SK-N-MC (cell line): Measurements from ENCODE around the gene NHP2.

Experiments used
- EZH2 ChIP-seq: fragments of 200-600 bp; sonication (generic); IDR thresholded peaks from one replicate; pipeline ENCODE4 v1.6.1; 2017; ENCODE audit warnings: antibody characterized with exemption
- FOXP2 ChIP-seq: optimal IDR thresholded peaks from 2 replicates; pipeline ENCODE3; 2011; ENCODE audit warnings: mild to moderate bottlenecking, moderate library complexity; ENCODE audit not compliant: insufficient read depth; ENCODE audit errors: extremely low read length, control extremely low read depth

DNA sequence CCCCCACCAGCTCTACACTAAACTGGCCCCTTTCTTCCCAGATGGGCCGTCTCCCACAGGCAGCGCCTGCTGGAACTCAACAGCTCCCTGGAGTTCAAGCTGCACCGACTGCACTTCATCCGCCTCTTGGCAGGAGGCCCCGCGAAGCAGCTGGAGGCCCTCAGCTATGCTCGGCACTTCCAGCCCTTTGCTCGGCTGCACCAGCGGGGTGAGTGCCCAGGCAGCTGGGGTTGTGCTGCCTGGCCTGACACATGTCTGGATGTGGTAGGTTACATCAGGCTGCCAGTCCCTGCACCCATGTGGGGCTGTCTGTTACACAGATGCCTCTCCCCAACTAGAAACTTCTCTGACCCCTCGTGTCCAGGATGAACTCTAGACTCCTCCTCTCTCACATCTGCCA is 9.8 kb downstream of the NHP2 start:
- TF ChIP-seq EZH2 (no peak), FOXP2 (no peak)
